HepG2 (cell line): Measurements from ENCODE around the gene BAZ1B. TPM values are rescaled to one million over a fixed set of nuclear protein-coding genes. Genes with fewer than 3 reads are reported as not detected.

Experiments used
- ATAC-seq: fragments of 200-7000 bp; cut with Tn5 transposase; 3 replicates; pipeline ENCODE4 v1.9.1; 2020; ENCODE audit warnings: mild to moderate bottlenecking, moderate library complexity
- BruUV-seq: library from RNA; stranded (reverse); fragments of 400-500 nt; replicated peaks from 2 replicates; lab custom pipeline; 2021; lab: Mats Ljungman, UMichigan
- CTCF ChIA-PET: fragments of 300-600 bp; formaldehyde crosslinking; extraction: SDS; loops from one replicate; lab custom pipeline; 2021; ENCODE audit warnings: low total read pairs, inconsistent platforms, low intra/inter-chr PET ratio; lab: Yijun Ruan, JAX
- POLR2A ChIA-PET: fragments of 350-600 bp; sonication (Branson Sonifier 250); formaldehyde crosslinking; loops from one replicate; lab custom pipeline; 2020; ENCODE audit warnings: antibody characterized with exemption, inconsistent platforms; lab: Yijun Ruan, JAX
- DNase-seq: peaks from one replicate; pipeline ENCODE4 v3.0.0-alpha.2; 2015; ENCODE audit warnings: low spot score
- FAIRE-seq: peaks from 3 replicates; lab custom pipeline; 2011; peaks lifted over from hg19 to GRCh38; lab: Jason Lieb, UNC
- H2AFZ ChIP-seq: one replicate; pipeline ENCODE4 v1.6.1; 2011; ENCODE audit warnings: low read length, inconsistent platforms
- H3K27ac ChIP-seq: fragments of 300-600 bp; 3 replicates; pipeline ENCODE4 v1.8.0; 2011; ENCODE audit warnings: mixed run types, mild to moderate bottlenecking, mixed read lengths, low read length, inconsistent platforms; ENCODE audit not compliant: insufficient read depth; ENCODE audit errors: extremely low read length
- H3K27me3 ChIP-seq, 2 experiments: fragments of 200-600 bp in 1 of 2; 2 replicates in 1 of 2; 3 replicates in 1 of 2; pipeline versions ENCODE4 v1.6.0 to v1.8.0; 2011; ENCODE audit warnings: low read length in 2 of 2, mild to moderate bottlenecking in 2 of 2, moderate library complexity in 2 of 2, inconsistent platforms in 1 of 2; ENCODE audit not compliant: insufficient read depth in 2 of 2, control insufficient read depth in 1 of 2
- H3K36me3 ChIP-seq, 2 experiments: fragments of 200-600 bp in 1 of 2; replicated peaks in 1 of 2; 2 replicates in 1 of 2; 3 replicates in 1 of 2; pipeline versions ENCODE4 v1.5.1 to v1.8.0; 2011; ENCODE audit warnings: low read length in 2 of 2, inconsistent platforms in 1 of 2; ENCODE audit not compliant: insufficient read depth in 2 of 2, control insufficient read depth in 1 of 2
- H3K4me1 ChIP-seq: 2 replicates; pipeline ENCODE4 v1.5.1; 2012; ENCODE audit warnings: low read length, inconsistent platforms; ENCODE audit not compliant: insufficient read depth
- H3K4me2 ChIP-seq: 2 replicates; pipeline ENCODE4 v1.6.0; 2011; ENCODE audit warnings: low read depth, low read length, inconsistent platforms
- H3K4me3 ChIP-seq, 3 experiments: fragments of 200-600 bp in 1 of 3; sonication (generic), shearing (Covaris generic) in 1 of 3; replicated peaks in 1 of 3; 2 replicates each; pipeline ENCODE4 v1.5.1; 2011 to 2016; ENCODE audit warnings: low read length in 3 of 3, inconsistent platforms in 2 of 3, low read depth in 2 of 3, mild to moderate bottlenecking in 2 of 3, control low read depth in 1 of 3, mixed read lengths in 1 of 3; ENCODE audit not compliant: insufficient read depth in 1 of 3
- H3K79me2 ChIP-seq: one replicate; pipeline ENCODE4 v1.6.1; 2011; ENCODE audit warnings: low read length, inconsistent platforms; ENCODE audit not compliant: insufficient read depth
- H3K9ac ChIP-seq: 2 replicates; pipeline ENCODE4 v1.6.0; 2011; ENCODE audit warnings: mild to moderate bottlenecking, low read depth, low read length, inconsistent platforms; ENCODE audit not compliant: insufficient read depth
- H3K9me3 ChIP-seq: 2 replicates; pipeline ENCODE4 v1.5.1; 2012; ENCODE audit warnings: mild to moderate bottlenecking, low read length
- H4K20me1 ChIP-seq: 2 replicates; pipeline ENCODE4 v1.6.0; 2011; ENCODE audit warnings: inconsistent platforms, mild to moderate bottlenecking, low read length, moderate library complexity; ENCODE audit not compliant: insufficient read depth
- HDAC1 ChIP-seq: sonication (generic); formaldehyde crosslinking; IDR thresholded peaks from 2 replicates; pipeline ENCODE4 v1.5.1; 2020; ENCODE audit warnings: mild to moderate bottlenecking, missing genetic modification reagents
- HMG20A ChIP-seq: IDR thresholded peaks from 2 replicates; pipeline ENCODE4 v1.6.1; 2016; ENCODE audit warnings: borderline replicate concordance
- HNF4A ChIP-seq: sonication (generic); formaldehyde crosslinking; IDR thresholded peaks from 2 replicates; pipeline ENCODE4 v1.4.0; 2020; ENCODE audit warnings: missing genetic modification reagents
- HNF4G ChIP-seq, 2 experiments: sonication (generic) in 1 of 2; formaldehyde crosslinking in 1 of 2; IDR thresholded peaks; 2 replicates each; pipeline versions ENCODE4 v1.4.0 to v1.6.1; 2011 to 2020; ENCODE audit warnings: borderline replicate concordance in 2 of 2, low read depth in 2 of 2, mild to moderate bottlenecking in 2 of 2, low read length in 1 of 2, missing genetic modification reagents in 1 of 2, moderate library complexity in 1 of 2
- HOXA7 ChIP-seq: sonication (generic); formaldehyde crosslinking; IDR thresholded peaks from 2 replicates; pipeline ENCODE4 v1.8.1; 2022; ENCODE audit warnings: mild to moderate bottlenecking, missing genetic modification reagents, moderate library complexity
- POLR2AphosphoS5 ChIP-seq: IDR thresholded peaks from 2 replicates; pipeline ENCODE4 v1.6.1; 2012; ENCODE audit warnings: low read depth, low read length
- RAD21 ChIP-seq: fragments of 450-650 bp; formaldehyde crosslinking; IDR thresholded peaks from 2 replicates; pipeline ENCODE4 v1.5.0; 2020; ENCODE audit warnings: mild to moderate bottlenecking
- RCOR2 ChIP-seq: IDR thresholded peaks from 2 replicates; pipeline ENCODE4 v1.6.1; 2016; ENCODE audit warnings: missing biosample characterization, missing genetic modification reagents
- TEAD2 ChIP-seq: sonication (generic); formaldehyde crosslinking; IDR thresholded peaks from 2 replicates; pipeline ENCODE4 v1.9.0; 2021; ENCODE audit warnings: missing genetic modification reagents
- ZNF224 ChIP-seq: sonication (generic); formaldehyde crosslinking; IDR thresholded peaks from 2 replicates; pipeline ENCODE4 v1.5.0; 2020; ENCODE audit warnings: mild to moderate bottlenecking, missing genetic modification reagents
- ZNF30 ChIP-seq: sonication (generic); formaldehyde crosslinking; IDR thresholded peaks from 2 replicates; pipeline ENCODE4 v1.5.0; 2020; ENCODE audit warnings: mild to moderate bottlenecking, missing genetic modification reagents
- ZNF841 ChIP-seq: sonication (generic); formaldehyde crosslinking; IDR thresholded peaks from 2 replicates; pipeline ENCODE4 v1.8.1; 2023; ENCODE audit warnings: missing genetic modification reagents, borderline replicate concordance
- WGBS: methylation state at CpG from one replicate; pipeline ENCODE4 v1.1.6; 2017; ENCODE audit warnings: low lambda C conversion rate; 5-methylcytosine and 5-hydroxymethylcytosine counted together
- in situ Hi-C: cut with HindIII; loops from 2 replicates; pipeline ENCODE4 v1.10.0; 2017; ENCODE audit warnings: low pct_unique_long_range_greater_than_20kb; ENCODE audit not compliant: extremely low pct_ligation_motif_present
- intact Hi-C: fragments of 100-400 bp; cut with micrococcal nuclease; formaldehyde crosslinking; loops from one replicate; pipeline ENCODE4 v1.10.0; 2022; ENCODE audit not compliant: unreplicated experiment
- polyA plus RNA-seq, 8 experiments: library from polyadenylated mRNA; depleted of rRNA in 3 of 8; stranded (reverse) in 7 of 8; unstranded in 1 of 8; fragments of >200 nt; fragmentation: Illumina TruSeq in 4 of 8; extraction: Trizol in 4 of 8; gene quantifications; 2 replicates each; pipeline versions ENCODE4 v1.2.1 to v1.2.3, GENCODE V29; 2011 to 2016; ENCODE audit warnings: low read depth in 4 of 8, missing spikeins in 1 of 8, mixed read lengths in 1 of 8; ENCODE audit not compliant: insufficient read depth in 1 of 8
- total RNA-seq, 5 experiments: library from RNA; depleted of rRNA; stranded (reverse); fragments of >200 nt; fragmentation: Illumina TruSeq; extraction: Trizol; gene quantifications; 2 replicates each; pipeline ENCODE4 v1.2.3, GENCODE V29; 2016; ENCODE audit warnings: low read depth in 1 of 5
- TF ChIP-seq, protein P1 (sequence below): sonication (generic); formaldehyde crosslinking; IDR thresholded peaks from 2 replicates; pipeline ENCODE4 v1.8.0; 2022; ENCODE audit warnings: mild to moderate bottlenecking, missing genetic modification reagents, moderate library complexity
- TF ChIP-seq, protein P2 (sequence below): sonication (generic); formaldehyde crosslinking; IDR thresholded peaks from 2 replicates; pipeline ENCODE4 v1.4.0; 2020; ENCODE audit warnings: missing genetic modification reagents, low read depth, mild to moderate bottlenecking, borderline replicate concordance
- TF ChIP-seq, protein P3 (sequence below): IDR thresholded peaks from 2 replicates; pipeline ENCODE4 v1.6.1; 2016; ENCODE audit warnings: missing compliant biosample characterization, missing genetic modification reagents, borderline replicate concordance

BAZ1B gene
- total and polyA plus RNA-seq, 2 of the 13 experiments (the other 11 are each of a cell fraction or from before 2014, with no cell fraction given), result 18.6 to 69.4 TPM

DNA sequence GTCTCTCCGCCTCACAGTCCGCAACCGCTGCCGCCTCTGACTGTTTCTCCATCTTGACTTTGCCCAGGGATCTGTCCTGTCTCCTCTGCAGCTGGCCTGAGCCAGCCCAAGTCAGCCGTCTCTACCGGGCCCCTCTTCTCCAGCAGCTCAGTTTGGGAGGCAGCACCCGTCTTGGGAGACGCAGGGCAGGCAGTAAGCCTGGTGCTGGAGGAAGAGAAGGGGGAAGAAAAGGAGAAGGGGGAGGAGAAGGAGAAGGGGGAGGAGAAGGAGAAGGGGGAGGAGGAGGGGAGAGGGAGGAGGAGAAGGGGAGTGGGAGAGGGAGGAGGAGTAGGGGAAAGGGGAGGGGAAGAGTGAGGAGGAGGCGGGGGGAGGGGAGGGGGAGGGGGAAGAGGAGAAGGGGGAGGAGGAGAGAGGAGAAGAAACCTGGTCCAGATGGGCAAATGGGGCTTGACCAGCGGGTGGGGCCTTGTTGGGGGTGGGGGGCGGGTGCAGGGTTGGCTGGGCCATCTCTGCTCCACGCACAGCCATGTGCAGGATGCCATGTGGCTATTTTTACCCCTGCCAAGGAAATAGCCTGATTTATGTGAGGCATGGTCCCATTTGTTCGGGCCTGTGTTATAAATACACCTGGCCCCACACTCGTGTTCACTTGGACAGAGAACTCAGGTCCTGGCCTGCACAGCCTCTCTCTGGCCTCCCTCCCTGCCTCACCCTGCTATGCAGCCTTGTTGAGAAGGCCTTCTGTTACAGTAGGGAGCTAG lies 124.4 kb downstream of the BAZ1B start:
- Histone ChIP-seq H3K4me3 (no peak overlapping the region), H3K79me2 (no peaks in the 10 kb centered on the region), H3K36me3 (no peaks in the 10 kb centered on the region), H3K4me2 (no peak overlapping the region), H4K20me1 (no peaks in the 10 kb centered on the region), H3K9me3 (no peaks in the 10 kb centered on the region), H3K9ac (no peak overlapping the region), H2AFZ (no peak overlapping the region), H3K27ac (no peak overlapping the region), H3K4me1 (peaks cover 18% of the 10 kb centered on the region), H3K27me3 (peaks cover 0 to 9% of the 10 kb centered on the region in 2 experiments; a peak in 3 of 5 replicates)
- in situ Hi-C loops (no loop called here), intact Hi-C loops (no loop called here)
- FAIRE-seq (no peak), DNase-seq (no peak), ATAC-seq (no peak)
- ChIA-PET POLR2A (no interaction called here), CTCF (no interaction called here)
- 42% methylated on average over 13 of the region's 14 CpGs for WGBS
- TF ChIP-seq RAD21 (CRISPR knock-in tag) (no peak), RCOR2 (CRISPR knock-in tag) (no peak), HOXA7 (no peak), TEAD2 (CRISPR knock-in tag) (no peak), HMG20A (CRISPR knock-in tag) (no peak), HDAC1 (CRISPR knock-in tag) (no peak), HNF4A (no peak), HNF4G (IDR thresholded peaks at IDR 0.05; ENCODE audit: borderline replicate concordance, low read depth, low read length) (no peak), HNF4G (CRISPR knock-in tag; IDR thresholded peaks at IDR 0.05; ENCODE audit: borderline replicate concordance, low read depth) (no peak), ZNF224 (CRISPR knock-in tag) (no peak), ZNF30 (CRISPR knock-in tag) (no peak), ZNF841 (CRISPR knock-in tag) (no peak), POLR2AphosphoS5 (no peak)
- TF ChIP-seq, protein P1, sequence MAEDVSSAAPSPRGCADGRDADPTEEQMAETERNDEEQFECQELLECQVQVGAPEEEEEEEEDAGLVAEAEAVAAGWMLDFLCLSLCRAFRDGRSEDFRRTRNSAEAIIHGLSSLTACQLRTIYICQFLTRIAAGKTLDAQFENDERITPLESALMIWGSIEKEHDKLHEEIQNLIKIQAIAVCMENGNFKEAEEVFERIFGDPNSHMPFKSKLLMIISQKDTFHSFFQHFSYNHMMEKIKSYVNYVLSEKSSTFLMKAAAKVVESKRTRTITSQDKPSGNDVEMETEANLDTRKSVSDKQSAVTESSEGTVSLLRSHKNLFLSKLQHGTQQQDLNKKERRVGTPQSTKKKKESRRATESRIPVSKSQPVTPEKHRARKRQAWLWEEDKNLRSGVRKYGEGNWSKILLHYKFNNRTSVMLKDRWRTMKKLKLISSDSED (CRISPR knock-in tag), result no peak
- TF ChIP-seq, protein P2, sequence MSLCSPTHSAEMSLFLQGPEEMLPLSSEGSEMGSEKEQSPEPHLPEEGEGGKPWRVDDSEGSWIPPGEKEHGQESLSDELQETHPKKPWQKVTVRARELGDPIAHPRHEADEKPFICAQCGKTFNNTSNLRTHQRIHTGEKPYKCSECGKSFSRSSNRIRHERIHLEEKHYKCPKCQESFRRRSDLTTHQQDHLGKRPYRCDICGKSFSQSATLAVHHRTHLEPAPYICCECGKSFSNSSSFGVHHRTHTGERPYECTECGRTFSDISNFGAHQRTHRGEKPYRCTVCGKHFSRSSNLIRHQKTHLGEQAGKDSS (CRISPR knock-in tag), result no peak
- TF ChIP-seq, protein P3, sequence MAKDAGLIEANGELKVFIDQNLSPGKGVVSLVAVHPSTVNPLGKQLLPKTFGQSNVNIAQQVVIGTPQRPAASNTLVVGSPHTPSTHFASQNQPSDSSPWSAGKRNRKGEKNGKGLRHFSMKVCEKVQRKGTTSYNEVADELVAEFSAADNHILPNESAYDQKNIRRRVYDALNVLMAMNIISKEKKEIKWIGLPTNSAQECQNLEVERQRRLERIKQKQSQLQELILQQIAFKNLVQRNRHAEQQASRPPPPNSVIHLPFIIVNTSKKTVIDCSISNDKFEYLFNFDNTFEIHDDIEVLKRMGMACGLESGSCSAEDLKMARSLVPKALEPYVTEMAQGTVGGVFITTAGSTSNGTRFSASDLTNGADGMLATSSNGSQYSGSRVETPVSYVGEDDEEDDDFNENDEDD (CRISPR knock-in tag), result no peak
- no TSS peak for BruUV-seq
